D341Med (cell line): ENCODE results near the gene RASGRP3.
"Not testable (repeated sequence)": the region's sequence is repeated elsewhere in the genome, so short reads cannot be mapped to it uniquely, and the experiment has no call there.

Source experiments
- DNase-seq: peaks from one replicate; pipeline ENCODE4 v3.0.0; 2012; ENCODE audit warnings: low spot score

RASGRP3 gene, protein sequence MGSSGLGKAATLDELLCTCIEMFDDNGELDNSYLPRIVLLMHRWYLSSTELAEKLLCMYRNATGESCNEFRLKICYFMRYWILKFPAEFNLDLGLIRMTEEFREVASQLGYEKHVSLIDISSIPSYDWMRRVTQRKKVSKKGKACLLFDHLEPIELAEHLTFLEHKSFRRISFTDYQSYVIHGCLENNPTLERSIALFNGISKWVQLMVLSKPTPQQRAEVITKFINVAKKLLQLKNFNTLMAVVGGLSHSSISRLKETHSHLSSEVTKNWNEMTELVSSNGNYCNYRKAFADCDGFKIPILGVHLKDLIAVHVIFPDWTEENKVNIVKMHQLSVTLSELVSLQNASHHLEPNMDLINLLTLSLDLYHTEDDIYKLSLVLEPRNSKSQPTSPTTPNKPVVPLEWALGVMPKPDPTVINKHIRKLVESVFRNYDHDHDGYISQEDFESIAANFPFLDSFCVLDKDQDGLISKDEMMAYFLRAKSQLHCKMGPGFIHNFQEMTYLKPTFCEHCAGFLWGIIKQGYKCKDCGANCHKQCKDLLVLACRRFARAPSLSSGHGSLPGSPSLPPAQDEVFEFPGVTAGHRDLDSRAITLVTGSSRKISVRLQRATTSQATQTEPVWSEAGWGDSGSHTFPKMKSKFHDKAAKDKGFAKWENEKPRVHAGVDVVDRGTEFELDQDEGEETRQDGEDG

DNA sequence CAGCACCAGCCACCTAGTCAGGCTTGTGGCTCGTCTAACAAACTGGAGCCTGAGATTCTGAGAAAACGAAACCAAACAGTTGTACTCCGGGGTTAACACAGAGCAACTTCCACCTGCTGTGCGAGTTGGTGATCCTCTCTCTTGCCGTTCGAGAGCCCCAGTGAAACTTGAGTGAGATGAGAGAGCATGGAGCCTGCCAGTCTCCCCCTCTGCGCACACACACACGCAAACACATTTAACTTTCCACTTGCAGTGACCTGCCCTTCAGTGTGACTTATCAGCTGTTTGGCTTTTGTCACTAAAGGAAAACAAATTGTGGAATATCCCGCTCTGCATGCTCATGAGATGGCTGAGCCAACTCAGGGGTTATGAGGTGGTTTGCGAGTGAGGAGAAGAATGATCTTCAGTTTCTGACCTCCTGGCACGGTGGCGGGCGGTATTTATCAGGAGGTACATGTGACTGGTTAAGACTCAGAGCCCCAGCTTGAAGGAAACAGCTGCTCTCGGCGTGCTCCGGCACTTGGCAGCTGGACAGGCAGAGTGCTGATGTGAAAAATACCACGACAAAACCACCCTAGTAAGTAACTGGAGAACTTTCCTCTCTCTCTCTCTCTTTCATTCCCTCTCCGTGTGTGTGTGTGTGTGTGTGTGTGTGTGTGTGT is at the start of gene RASGRP3:
RASGRP3 (plus strand) TSS at position 519 of the 662 bp plus-strand sequence. CDS start 38,488 bp downstream, outside the sequence.
- peak; percentile 43 for DNase-seq

DNA sequence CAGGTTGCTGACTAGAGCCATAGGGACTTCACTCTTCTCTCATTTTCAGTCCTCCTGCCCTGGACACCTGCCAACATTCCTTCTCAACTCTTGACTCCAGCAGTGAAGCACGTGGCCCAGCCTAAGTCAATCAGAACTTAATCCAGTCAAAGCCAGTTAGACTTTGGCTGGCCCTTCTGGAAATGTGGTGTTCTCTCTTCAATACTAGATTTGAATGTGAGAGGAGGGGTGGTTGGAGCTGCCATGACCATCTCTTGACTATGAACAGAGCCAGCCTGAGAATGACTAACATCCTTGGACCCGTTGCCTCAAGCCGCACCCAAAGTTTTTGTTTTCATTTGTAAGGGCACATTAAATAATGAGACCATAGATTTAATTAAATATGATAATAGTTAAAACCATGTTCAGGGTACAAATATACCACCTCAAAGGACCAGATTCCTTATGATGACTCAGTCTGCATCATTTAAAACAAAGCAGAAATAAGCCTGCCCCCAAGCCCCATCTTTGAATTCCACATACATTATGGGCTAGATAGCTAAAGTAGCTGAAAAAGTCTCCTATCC is 49.7 kb upstream of the RASGRP3 start:
- DNase-seq = no peak

DNA sequence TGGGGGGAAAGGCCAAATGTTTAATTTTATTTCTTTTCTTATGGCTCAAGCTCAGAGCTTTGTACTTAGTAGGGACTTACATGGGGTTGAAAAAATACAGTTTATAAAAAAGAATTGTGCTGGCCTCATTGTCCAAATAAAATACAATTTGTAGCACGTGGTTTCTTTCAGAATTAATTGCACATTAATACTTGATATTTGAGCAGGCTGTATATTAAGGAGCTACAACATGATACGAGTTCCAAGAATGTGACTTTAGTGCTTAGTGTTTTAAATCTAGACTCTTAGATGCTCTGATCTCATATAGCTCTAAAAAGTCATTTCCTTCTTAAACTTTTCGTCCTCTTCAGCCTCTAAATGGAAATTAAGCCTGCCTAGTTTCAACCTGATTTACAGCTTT is 46.4 kb upstream of the RASGRP3 start:
- DNase-seq = no peak

DNA sequence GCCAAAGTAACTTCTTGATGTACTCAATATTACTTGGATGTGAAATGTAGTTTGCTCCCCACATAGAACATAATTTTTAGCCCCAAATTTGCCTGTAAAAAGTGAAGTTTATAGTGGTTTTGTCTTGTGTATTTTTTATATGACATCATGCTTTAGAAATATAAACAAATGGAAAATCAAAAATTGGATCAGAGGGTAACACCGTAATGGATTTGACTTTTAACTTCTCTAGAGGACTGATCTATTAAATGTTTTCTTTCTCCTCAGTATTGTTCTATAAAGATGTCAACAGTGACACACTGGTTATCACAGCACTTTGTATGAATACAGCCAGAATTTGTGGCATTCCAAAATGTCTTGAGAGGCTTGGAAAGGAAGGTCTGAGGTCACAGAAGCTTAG is 45.6 kb upstream of the RASGRP3 start:
- DNase-seq = no peak

DNA sequence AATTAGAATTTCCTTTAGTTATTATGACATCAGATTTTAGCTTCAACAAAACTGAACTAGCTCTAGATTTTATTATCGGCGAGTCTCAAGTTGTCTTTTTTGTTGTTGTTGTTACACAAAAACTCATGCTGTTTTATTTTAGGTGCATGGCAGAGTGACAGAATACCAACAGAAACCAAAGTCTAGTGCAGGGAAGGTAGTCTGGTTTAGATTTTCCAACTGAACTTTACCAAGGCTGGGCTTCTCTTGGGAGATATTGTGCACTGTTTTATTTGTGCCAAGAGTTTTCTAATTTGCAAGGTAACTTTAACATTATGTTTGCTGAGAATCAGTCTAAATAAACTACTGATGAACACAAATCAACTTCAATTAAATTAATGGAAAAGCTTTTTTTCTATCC is 43.6 kb upstream of the RASGRP3 start:
- no peak for DNase-seq

DNA sequence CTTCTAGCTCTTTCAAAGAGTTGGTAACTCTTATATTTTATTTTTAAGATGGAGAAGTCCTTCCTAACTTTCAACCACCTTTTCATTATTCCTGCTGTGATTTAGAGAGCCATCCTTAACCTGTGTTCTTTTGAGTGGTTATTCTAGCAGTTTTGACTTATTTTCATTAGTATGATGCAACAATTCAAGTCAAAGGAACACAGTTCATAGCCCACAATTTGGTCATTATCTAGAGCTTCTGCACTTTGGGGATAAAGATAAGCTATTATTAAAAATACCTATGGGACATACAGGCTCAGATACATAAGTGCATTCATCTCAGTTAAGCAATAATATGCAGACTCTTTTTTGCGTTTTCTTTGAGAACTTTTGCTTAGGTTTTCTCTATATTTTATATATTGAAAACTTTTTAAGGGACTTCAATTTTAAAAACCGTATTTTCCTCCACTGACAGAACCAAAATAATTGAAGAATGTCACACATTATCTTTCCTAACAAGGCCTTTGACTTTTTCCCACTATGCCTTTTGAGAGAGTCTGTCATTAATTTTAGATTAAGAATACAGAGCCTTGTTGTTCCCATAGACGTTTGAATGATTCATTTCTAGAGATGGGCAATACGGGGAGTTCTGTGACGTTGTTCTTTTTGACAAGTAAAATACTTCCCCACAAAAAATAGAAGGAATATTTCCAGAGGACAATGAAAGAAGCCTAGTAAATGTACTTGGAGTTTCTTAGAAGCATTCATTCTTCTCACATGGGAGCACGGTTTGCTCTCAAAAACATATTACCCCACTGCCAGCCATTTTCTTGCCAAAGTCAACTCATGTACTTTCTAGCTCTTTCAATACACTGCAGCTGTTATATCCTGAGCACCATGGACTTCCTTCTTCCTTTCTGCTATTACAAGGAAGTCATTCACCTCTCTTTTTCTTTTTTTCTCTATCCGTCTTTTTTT is 42.9 kb upstream of the RASGRP3 start:
- no peak for DNase-seq

DNA sequence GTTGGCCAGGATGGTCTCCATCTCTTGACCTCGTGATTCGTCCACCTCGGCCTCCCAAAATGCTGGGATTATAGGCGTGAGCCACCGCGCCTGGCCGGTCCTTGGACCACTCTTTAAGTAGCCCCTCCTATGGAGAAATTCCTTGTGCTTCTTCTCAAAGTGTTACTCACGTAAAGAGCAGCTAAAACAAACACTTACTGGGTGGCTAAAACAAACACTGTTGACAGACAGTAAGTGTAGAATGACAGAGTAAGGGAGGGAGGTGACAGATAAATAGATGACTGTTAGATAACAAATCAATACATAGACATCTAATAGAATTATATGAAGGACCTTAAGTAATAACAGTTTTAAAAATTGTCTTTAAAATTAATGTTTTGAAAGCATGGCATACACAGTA is 40.9 kb upstream of the RASGRP3 start:
- no peak for DNase-seq

DNA sequence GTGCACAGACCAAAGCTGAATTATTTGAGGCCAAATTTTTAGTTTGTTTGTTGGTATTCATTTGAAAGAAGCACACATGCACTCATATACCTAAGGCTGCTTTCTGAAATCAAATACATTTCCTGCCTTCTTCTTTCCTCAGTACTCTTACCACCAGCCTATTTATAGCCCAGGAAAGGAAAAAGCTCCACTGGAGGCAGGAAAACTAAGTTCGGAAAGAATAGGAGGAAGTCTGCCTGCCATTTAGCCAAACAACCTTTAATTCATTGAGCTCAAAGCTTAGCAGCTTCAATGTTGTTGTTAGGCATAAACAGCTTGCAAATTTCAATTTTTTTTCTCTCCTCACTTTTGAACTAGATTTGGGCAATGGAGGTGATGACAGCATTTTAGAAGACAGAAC is 40.4 kb upstream of the RASGRP3 start:
- DNase-seq = no peak

DNA sequence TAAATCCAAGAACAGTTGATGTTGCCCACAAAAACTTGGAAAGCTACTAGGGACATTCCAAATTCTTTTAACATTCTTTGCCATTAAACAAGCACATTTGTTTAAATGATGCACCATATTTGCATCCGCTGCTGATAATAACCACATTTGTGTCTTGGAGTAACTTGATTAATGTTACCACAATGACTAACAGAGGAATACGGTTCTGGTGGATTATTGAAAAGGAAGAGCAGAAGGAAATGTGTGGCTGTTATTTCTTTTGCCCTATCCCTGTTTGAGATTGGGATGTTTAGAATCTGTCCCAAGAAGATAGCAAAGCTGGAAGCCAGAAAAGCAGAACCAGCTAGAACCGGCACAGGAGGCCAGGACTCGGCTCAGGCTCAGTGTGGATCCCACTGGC is 39.2 kb upstream of the RASGRP3 start:
- DNase-seq = no peak

DNA sequence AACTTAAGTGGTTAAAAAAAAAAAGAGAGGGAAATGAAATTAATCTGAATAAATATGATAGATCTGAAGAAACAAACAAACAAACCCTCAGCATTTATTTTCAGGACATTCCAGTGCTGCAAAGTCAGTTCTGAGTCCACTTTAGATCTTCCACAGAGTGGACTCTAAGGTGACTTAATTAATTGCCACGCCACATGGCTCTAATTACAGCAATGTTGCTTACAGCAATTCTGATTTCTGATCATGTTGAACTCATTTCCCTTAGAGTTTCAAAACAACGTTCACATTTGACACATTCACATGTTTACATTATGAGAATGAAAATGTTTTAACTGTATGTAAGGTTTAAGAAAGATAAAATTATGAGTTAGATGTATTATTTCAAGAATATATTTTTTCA is 38.6 kb upstream of the RASGRP3 start:
- no peak for DNase-seq

DNA sequence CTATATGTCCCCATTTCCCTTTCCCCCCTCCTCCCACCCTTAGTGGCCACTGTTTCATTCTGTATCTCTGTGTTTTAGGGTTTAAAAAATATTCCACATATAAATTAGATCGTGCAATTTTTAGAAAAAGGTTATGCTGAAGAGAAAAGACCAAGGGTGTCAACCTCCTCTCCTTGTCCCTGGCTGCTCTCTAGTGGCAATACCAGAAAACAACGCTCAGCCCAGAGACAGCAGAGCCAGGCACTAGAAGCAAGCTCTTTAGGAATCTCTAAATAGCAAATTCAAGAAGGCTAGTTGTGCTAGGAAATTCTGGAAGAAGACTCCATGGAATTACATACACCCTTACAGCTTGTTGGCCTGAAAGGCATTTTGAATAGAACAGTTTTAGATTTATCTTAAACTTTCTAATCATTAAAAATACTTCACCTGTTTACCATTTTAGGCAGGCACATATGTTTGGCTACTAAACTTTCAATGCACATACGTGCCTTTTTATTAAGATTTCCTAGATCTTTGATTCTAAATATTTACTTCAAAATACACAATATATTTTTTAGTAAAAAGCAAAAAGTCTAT is 35.1 kb upstream of the RASGRP3 start:
- peak; percentile 70 for DNase-seq

DNA sequence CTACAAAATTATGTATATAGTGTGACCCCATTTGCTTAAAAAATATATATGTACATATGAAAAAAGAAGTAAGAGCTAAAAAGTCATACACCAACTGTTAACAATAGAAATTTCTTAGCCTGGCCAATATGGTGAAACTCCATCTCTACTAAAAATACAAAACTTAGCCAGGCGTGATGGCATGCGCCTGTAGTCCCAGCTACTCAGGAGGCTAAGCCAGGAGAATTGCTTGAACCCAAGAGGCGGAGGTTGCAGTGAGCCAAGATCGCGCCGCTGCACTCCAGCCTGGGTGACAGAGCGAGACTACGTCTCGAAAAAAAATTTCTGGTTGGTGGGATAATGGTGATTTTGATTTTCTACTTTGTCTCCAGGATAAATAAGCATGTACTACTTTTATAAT is 34.4 kb upstream of the RASGRP3 start:
- DNase-seq = not testable (repeated sequence)

DNA sequence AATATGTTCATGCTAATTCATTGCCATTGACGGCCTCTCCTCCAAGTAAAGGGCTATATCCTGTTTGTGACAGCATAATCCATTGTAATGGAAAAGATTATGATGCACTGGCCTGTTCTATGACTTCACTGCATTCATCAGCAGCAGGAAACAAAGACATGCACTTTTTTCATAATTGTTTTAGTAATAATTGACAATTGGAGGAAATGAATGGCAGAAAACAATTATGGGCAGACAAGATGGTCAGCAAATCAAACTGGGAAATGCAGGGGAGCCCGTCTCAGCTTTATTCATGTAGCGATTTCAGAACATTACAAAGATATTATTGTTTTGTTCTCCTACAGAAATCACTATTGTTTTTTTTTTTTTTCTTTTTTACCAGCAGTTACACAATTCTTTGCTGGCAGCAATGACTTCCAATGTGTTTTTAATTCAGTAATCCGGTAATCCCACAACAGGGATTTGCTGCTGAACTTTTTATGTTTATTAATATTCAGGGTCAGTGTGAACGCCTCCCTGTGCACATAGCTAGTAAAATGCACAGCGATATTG is 33.8 kb upstream of the RASGRP3 start:
- no peak for DNase-seq

DNA sequence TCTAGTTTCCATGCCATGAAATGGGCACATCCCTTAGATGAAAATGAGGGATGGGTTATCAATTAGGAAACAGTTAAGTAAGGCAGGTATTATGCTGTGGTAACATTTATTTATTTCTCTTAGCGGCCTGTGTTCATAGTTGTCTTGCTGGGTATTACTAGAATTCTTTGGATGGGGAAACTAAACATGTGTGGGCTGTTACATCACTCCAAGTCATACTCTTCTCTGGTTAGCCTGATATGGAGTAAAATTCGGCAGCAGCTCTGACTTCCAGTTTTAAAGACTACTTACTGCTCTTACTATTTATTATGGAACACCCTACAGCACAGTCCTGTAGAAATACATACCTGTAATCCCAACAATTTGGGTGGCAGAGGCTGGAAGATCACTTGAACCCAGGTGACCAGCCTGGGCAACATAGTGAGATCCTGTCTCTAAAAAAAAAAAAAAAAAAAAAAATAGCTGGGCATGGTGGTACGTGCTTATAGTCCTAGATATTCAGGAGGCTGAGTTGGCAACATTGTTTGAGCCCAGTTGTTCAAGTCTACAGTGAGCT is 33.1 kb upstream of the RASGRP3 start:
- DNase-seq = no peak

DNA sequence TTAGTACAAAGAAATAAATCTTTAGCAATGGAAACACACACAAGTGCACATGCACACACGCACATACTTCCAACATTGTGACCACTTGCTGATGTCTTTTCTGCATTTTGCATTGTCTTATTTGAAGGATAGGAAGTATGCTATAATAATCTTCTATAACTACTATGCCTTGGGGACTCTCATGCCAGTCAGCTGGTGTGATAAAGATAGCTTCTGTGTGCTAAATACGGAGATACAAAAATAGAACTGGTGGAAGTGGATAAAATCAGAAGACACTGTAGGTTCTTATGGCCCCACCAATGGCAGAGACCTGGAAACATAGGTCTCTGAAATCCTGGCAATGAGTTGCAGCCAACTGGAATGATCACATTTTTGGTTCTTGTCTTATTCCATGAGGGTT is 31.5 kb upstream of the RASGRP3 start:
- no peak for DNase-seq

DNA sequence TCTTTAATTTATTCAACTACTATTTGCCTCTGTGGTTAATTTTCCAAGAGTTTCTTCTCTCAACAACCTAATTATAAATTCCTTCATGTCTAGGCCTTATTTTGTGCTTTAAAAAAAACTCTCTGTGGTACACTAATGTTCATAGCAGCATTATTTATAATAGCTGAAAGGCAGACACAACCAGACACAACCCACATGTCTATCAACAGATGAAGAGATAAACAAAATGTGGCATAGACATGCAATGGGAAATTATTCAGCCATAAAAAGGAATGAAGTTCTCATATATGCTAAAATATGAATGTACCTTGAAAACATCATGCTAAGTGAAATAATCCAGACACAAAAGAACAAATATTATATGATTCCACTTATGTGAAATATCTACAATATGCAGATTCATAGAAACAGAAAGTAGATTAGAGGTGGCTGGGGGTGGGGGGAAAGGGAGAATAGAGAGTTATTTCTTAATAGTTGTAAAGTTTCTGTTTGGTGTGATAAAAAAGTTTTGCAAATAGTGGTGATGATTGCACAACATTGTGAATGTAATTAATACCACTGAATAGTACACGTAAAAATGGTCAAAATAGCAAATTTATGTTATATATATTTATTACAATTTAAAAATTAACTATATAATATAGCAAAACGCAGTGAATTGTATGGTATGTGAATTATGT is 28.1 kb upstream of the RASGRP3 start:
- DNase-seq = no peak

DNA sequence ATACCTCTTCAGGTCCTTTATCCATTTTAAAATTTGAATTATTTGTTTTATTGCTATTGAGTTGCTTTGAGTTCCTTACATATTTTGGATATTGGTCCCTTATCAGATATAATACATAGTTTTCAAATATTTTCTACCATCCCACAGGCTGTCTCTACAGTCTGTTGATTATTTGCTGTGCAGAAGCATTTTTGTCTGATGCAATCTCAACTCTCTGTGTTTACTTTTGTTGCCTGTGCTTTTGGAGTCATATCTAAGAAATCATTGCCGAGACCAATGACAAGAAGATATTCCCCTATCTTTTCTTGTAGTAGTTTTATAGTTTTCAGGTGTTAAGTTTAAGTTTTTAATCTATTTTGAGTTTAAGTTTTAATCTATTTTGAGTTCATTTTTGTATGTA is 25.2 kb upstream of the RASGRP3 start:
- no peak for DNase-seq

DNA sequence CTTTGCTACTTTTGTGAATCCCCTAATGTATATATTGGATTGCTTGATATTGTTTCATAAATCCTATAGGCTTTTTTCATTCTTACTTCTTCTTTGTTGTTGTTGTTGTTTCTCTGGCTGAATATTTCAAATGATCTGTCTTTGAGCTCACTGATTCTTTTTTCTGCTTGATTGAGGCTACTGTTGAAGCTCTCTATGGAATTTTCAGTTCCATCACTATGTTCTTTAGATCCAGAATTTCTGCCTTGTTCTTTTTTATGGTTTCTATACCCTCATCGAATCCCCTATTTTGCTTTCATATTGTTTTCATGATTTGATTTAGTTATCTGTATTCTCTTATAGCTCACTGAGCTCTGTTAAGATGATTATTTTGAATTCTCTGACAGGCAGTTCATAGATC is 24.6 kb upstream of the RASGRP3 start:
- no peak for DNase-seq

DNA sequence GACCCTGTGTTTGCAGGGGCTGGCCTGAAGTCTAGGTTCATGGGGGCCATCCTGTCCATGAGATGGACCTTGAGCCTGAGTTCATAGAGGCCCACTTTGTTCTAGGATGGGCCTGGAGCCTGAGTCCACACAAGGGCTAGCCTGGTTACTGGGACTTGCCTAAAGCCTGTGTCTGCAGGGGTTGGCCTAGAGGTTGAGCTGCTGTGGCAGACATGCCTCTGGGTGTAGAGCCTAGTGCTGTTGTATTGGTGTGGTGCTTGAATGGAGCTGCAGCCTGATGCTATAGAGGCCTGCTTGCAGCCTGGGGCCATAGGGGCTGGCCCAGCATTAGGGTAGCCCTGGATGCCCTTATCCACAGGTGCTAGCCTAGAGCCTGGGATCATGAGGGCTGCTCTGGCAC is 23.9 kb upstream of the RASGRP3 start:
- DNase-seq = no peak

DNA sequence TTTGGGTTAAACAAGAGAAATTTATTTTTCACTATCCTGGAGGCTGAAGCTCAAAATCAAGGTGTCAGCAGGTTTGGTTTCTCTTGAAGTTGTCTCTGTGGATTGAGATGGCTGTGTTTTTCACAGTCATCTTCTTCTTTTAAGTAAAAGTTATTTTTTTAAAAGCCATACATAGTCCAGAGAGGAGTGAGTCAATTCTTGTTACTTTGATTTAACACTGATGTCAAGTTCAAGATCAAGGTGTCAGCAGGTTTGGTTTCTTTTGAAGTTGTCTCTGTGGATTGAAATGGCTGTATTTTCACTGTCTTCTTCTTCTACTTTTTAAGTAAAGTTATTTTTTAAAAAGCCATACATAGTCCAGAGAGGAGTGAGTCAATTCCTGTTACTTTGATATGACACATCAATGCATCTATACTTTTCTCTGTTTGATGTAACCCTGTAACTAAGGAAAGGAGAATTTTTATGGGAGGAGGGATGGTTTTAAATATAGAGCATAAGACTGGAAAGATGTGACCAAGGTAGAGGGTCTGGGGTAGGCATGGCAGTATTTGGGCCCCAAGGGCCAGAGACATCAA is 22.5 kb upstream of the RASGRP3 start:
- no peak for DNase-seq
